SU-DHL-6 (cell line): Measurements from ENCODE around the gene SCO2.

Experiments
- H2AFZ ChIP-seq: fragments of 200-600 bp; sonication (generic); 2 replicates; pipeline ENCODE4 v1.6.1; 2014; ENCODE audit warnings: low read depth, mild to moderate bottlenecking, moderate library complexity, mixed read lengths, antibody characterized with exemption, low read length; ENCODE audit not compliant: severe bottlenecking
- H3F3A ChIP-seq: fragments of 200-600 bp; shearing (Covaris generic); 2 replicates; pipeline ENCODE4 v1.6.0; 2016; ENCODE audit warnings: antibody characterized with exemption, mild to moderate bottlenecking; ENCODE audit not compliant: insufficient read depth
- H3K27ac ChIP-seq: fragments of 200-600 bp; sonication (generic); 2 replicates; pipeline ENCODE4 v1.5.1; 2016; ENCODE audit warnings: low read depth, mild to moderate bottlenecking, low read length, moderate library complexity, mixed read lengths
- H3K27me3 ChIP-seq: fragments of 200-600 bp; sonication (generic), shearing (Covaris generic); 2 replicates; pipeline ENCODE4 v1.6.0; 2014; ENCODE audit warnings: mild to moderate bottlenecking, low read length
- H3K36me3 ChIP-seq: fragments of 200-600 bp; sonication (generic); 2 replicates; pipeline ENCODE4 v1.6.1; 2014; ENCODE audit warnings: mild to moderate bottlenecking, low read length, mixed read lengths
- H3K4me2 ChIP-seq: fragments of 300-600, 200-600 bp; shearing (Covaris generic), sonication (generic); 2 replicates; pipeline ENCODE4 v1.6.0; 2014; ENCODE audit warnings: low read length, low read depth, mild to moderate bottlenecking; ENCODE audit not compliant: poor library complexity, severe bottlenecking
- H3K4me3 ChIP-seq: fragments of 200-600 bp; sonication (generic); 2 replicates; pipeline ENCODE4 v1.5.1; 2014; ENCODE audit warnings: antibody characterized with exemption, low read length, mild to moderate bottlenecking, mixed read lengths; ENCODE audit not compliant: insufficient read depth, poor library complexity, severe bottlenecking
- H3K79me2 ChIP-seq: fragments of 200-600 bp; sonication (generic); 2 replicates; pipeline ENCODE4 v1.6.1; 2014; ENCODE audit warnings: mild to moderate bottlenecking, low read length, moderate library complexity; ENCODE audit not compliant: insufficient read depth
- H3K9ac ChIP-seq: fragments of 200-600 bp; sonication (generic); 2 replicates; pipeline ENCODE4 v1.7.0; 2014; ENCODE audit warnings: mild to moderate bottlenecking, low read length
- H3K9me2 ChIP-seq: fragments of 200-600 bp; sonication (generic); replicated peaks from 2 replicates; pipeline ENCODE4 v1.6.1; 2014; ENCODE audit warnings: low read length; ENCODE audit not compliant: insufficient read depth
- H3K9me3 ChIP-seq: fragments of 200-600 bp; sonication (generic); 2 replicates; pipeline ENCODE4 v1.6.1; 2014; ENCODE audit warnings: low read length, mixed read lengths; ENCODE audit not compliant: insufficient read depth
- H4K20me1 ChIP-seq: fragments of 200-600 bp; sonication (generic); 2 replicates; pipeline ENCODE4 v1.6.1; 2014; ENCODE audit warnings: low read depth, mild to moderate bottlenecking, antibody characterized with exemption, low read length, moderate library complexity, mixed read lengths
- EZH2phosphoT487 ChIP-seq: fragments of 200-600 bp; sonication (generic), shearing (Covaris generic); conservative IDR thresholded peaks from 2 replicates; pipeline ENCODE4 v1.6.1; 2018; ENCODE audit warnings: mild to moderate bottlenecking, antibody characterized with exemption, low read length, moderate library complexity, mixed read lengths
- TF ChIP-seq, protein P1 (sequence below): fragments of 200-600 bp; sonication (generic); IDR thresholded peaks from one replicate; pipeline ENCODE4 v1.5.1; 2017; ENCODE audit warnings: antibody characterized with exemption, mild to moderate bottlenecking, low read length, moderate library complexity; ENCODE audit not compliant: insufficient read depth, poor library complexity, severe bottlenecking

The SCO2 gene

DNA sequence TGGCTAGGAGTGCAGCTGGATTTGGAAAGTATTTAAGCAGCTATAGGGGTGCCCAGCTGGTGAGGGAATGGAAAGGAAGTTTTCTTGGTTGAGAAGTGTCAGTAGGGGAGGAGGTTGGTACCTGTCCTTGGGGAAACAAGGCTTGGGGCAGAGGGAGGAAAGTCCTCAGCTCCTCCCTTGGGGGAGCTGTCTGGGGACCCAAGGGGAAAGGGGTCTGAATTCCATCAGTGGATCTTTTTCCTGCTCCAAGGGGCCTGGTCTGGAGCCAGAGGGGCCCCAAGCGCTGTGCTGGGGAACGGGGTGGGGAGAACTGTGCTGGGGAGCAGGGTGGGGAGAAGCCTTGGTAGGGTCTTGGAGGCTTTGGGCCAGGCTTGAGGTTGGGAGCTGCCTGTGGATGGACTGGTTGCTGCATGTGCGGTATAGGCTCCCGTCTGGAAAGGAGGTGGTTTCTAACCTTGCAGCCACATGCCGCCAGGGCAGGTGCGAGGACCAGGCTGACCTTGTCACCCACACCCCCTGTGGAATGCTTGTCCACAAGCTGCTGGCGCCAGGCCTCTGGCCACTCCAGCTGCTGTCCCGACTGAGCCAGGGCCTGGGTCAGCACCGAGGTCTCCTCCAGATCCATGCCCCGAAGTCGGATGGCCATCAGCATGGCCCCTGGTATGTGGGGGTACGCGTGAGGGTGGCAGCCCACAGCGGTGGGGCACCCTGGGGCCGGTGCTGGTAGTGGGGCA lies 3.5 kb upstream of the SCO2 start:
- H3K9me2 ChIP-seq, result no peaks in the 10 kb centered on the region
- no peaks in the 10 kb centered on the region for H3K9me3 ChIP-seq
- no peak overlapping the region for H3K9ac ChIP-seq
- H3F3A ChIP-seq, result peaks cover 17% of the 10 kb centered on the region; the same call in 1 of the 2 replicates
- peaks cover 10% of the 10 kb centered on the region; the same call in 1 of the 2 replicates for H3K79me2 ChIP-seq
- H3K27me3 ChIP-seq, result no peaks in the 10 kb centered on the region
- no peak overlapping the region for H2AFZ ChIP-seq
- no peak overlapping the region for H3K4me2 ChIP-seq
- H3K4me3 ChIP-seq, result no peak overlapping the region
- no peak overlapping the region for H3K27ac ChIP-seq
- no peaks in the 10 kb centered on the region for H3K36me3 ChIP-seq
- TF ChIP-seq, protein P1, sequence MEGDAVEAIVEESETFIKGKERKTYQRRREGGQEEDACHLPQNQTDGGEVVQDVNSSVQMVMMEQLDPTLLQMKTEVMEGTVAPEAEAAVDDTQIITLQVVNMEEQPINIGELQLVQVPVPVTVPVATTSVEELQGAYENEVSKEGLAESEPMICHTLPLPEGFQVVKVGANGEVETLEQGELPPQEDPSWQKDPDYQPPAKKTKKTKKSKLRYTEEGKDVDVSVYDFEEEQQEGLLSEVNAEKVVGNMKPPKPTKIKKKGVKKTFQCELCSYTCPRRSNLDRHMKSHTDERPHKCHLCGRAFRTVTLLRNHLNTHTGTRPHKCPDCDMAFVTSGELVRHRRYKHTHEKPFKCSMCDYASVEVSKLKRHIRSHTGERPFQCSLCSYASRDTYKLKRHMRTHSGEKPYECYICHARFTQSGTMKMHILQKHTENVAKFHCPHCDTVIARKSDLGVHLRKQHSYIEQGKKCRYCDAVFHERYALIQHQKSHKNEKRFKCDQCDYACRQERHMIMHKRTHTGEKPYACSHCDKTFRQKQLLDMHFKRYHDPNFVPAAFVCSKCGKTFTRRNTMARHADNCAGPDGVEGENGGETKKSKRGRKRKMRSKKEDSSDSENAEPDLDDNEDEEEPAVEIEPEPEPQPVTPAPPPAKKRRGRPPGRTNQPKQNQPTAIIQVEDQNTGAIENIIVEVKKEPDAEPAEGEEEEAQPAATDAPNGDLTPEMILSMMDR, result no peak
- TF ChIP-seq EZH2phosphoT487, result no peak
- H4K20me1 ChIP-seq, result no peaks in the 10 kb centered on the region

DNA sequence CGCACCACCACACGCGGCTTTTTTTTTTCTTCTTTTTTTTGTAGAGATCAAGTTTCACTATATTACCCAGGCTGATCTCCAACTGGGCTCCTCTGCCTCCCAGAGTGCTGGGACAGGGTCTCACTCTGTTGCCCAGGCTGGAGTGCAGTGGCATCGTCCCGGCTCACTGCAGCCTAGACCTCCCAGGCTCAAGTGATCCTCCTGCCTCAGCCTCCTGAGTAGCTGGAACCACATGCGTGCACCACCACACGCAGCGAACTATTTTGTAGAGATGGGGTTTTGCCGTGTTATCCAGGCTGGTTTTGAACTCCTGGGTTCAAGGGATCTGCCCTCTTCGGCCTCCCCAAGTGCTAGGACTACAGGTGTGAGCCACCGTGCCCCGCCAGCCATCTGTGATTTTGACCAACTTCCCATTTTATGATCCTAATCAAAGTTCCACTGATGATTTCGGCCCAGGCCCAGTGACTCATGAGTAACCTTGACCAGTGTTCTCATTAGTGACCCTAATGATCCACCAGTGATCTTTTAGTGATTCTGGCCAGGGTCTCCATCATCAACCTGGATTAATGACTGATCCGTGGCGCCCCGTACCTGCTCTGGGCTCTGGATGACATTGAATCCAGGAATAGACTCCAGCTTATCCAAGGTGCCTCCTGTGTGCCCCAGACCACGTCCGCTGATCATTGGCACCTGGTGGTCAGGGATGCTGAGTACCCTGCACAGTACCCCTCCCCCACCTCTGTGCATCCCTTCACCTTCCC lies 2.7 kb upstream of the SCO2 start:
- no peaks in the 10 kb centered on the region for H3K9me3 ChIP-seq
- no peak overlapping the region for H3K4me3 ChIP-seq
- TF ChIP-seq EZH2phosphoT487, result no peak
- TF ChIP-seq, protein P1, result no peak
- no peaks in the 10 kb centered on the region for H3K27me3 ChIP-seq
- no peaks in the 10 kb centered on the region for H3K36me3 ChIP-seq
- H2AFZ ChIP-seq, result no peak overlapping the region
- peaks cover 17% of the 10 kb centered on the region; the same call in 1 of the 2 replicates for H3F3A ChIP-seq
- no peak overlapping the region for H3K4me2 ChIP-seq
- H3K27ac ChIP-seq, result no peak overlapping the region
- peaks cover 10% of the 10 kb centered on the region; the same call in 1 of the 2 replicates for H3K79me2 ChIP-seq
- no peak overlapping the region for H3K9ac ChIP-seq
- H3K9me2 ChIP-seq, result no peaks in the 10 kb centered on the region
- no peaks in the 10 kb centered on the region for H4K20me1 ChIP-seq

DNA sequence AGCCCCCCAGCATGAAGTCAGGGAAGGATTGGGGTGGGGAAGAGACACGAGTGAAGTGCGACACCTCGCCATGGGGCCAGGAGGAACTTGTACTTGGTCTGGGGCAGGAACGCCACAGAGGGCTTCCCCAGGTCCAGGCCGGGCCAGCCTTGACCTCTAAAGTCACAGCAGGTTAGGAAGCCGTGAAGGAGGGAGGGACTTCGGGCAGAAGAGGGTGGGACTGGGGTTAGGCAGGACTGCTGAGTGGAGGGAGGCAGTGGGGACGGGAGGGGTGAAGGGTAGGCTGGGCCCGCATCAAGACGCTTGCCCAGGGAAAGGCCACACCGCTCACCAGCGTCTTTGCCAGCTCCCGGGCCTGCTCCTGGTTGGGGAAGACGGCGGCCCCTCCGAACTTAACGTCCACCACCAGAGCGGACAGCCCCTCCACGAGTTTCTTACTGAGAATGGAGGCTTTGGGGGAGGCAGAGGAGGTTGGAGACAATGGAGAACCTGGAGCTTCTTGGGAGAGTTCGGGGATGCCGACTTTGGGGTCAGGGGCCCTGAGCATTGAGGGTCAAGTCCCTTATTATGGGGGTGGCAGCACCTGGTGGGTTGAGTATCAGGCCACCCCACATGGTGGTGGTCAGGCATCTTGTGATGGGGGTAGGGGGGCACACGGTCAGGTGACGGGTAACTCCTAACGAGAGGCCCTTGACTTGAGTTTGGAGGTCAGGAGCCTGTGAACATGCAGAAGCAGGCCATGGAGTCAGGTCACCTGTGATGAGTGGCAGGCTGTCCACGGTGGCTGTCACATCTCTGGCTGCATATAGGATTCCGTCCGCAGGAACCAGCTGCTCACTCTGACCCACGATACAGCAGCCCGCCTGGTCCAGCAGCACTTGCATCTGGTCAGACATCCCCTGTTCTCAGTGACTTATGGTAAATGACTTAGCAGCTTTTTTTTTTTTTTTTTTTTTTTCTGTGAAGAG lies 1.7 kb upstream of the SCO2 start:
- TF ChIP-seq, protein P1, result no peak
- TF ChIP-seq EZH2phosphoT487, result no peak
- H3K27me3 ChIP-seq, result no peaks in the 10 kb centered on the region
- H3K4me2 ChIP-seq, result peak overlapping the region; percentile 69
- no peaks in the 10 kb centered on the region for H3K9me3 ChIP-seq
- H3K9ac ChIP-seq, result peak overlapping the region; percentile 88
- peak overlapping the region; percentile 64 for H3K4me3 ChIP-seq
- H3K79me2 ChIP-seq, result peaks cover 10% of the 10 kb centered on the region; the same call in 1 of the 2 replicates
- H3K27ac ChIP-seq, result peak overlapping the region; percentile 87
- H3F3A ChIP-seq, result peaks cover 12% of the 10 kb centered on the region; the same call in 1 of the 2 replicates
- H4K20me1 ChIP-seq, result no peaks in the 10 kb centered on the region
- no peaks in the 10 kb centered on the region for H3K36me3 ChIP-seq
- no peaks in the 10 kb centered on the region for H3K9me2 ChIP-seq
- no peak overlapping the region for H2AFZ ChIP-seq
